GM23248 (cell line): ENCODE measurements around the gene ENO4. TPM values are rescaled to one million over a fixed set of nuclear protein-coding genes. Genes with fewer than 3 reads are reported as not detected.
A peak's percentile ranks its signal among the peaks of the same experiment; 100 is the strongest.

ENCODE experiments used
- DNase-seq: peaks from one replicate; pipeline ENCODE4 v3.0.0-alpha.2; 2015
- H2AFZ ChIP-seq: fragments of 200-600 bp; sonication (generic); 2 replicates; pipeline ENCODE4 v1.6.1; 2016; ENCODE audit warnings: antibody characterized with exemption
- H3F3A ChIP-seq: fragments of 200-600 bp; sonication (generic); 2 replicates; pipeline ENCODE4 v1.6.1; 2016; ENCODE audit warnings: mild to moderate bottlenecking, antibody characterized with exemption, mixed run types; ENCODE audit not compliant: insufficient read depth
- H3K27ac ChIP-seq: fragments of 200-600 bp; sonication (generic); 2 replicates; pipeline ENCODE4 v1.5.1; 2016; ENCODE audit warnings: mild to moderate bottlenecking
- H3K27me3 ChIP-seq: fragments of 200-600 bp; sonication (generic); replicated peaks from 2 replicates; pipeline ENCODE4 v1.6.1; 2016; ENCODE audit warnings: mild to moderate bottlenecking; ENCODE audit not compliant: insufficient read depth
- H3K36me3 ChIP-seq: fragments of 200-600 bp; sonication (generic); 2 replicates; pipeline ENCODE4 v1.6.1; 2016; ENCODE audit warnings: low read depth, mild to moderate bottlenecking
- H3K4me1 ChIP-seq: fragments of 200-600 bp; sonication (generic); 2 replicates; pipeline ENCODE4 v1.6.1; 2016; ENCODE audit warnings: mild to moderate bottlenecking; ENCODE audit not compliant: insufficient read depth
- H3K4me2 ChIP-seq: fragments of 200-600 bp; sonication (generic); one replicate; pipeline ENCODE4 v1.6.1; 2016; ENCODE audit warnings: mild to moderate bottlenecking; ENCODE audit not compliant: unreplicated experiment
- H3K4me3 ChIP-seq: fragments of 200-600 bp; sonication (generic); 2 replicates; pipeline ENCODE4 v1.5.1; 2016; ENCODE audit warnings: mild to moderate bottlenecking
- H3K79me2 ChIP-seq: fragments of 200-600 bp; sonication (generic); 2 replicates; pipeline ENCODE4 v1.6.1; 2016; ENCODE audit warnings: mild to moderate bottlenecking; ENCODE audit not compliant: insufficient read depth
- H3K9ac ChIP-seq: fragments of 200-600 bp; sonication (generic); 2 replicates; pipeline ENCODE4 v1.6.1; 2016; ENCODE audit warnings: mild to moderate bottlenecking
- H3K9me2 ChIP-seq: fragments of 200-600 bp; sonication (generic); 2 replicates; pipeline ENCODE4 v1.6.1; 2016; ENCODE audit warnings: mixed run types, mild to moderate bottlenecking, moderate library complexity; ENCODE audit not compliant: insufficient read depth
- H3K9me3 ChIP-seq: fragments of 200-600 bp; sonication (generic); one replicate; pipeline ENCODE4 v1.6.1; 2017; ENCODE audit warnings: low read depth
- H4K20me1 ChIP-seq: fragments of 200-600 bp; sonication (generic); 2 replicates; pipeline ENCODE4 v1.6.0; 2016; ENCODE audit not compliant: insufficient read depth
- EZH2 ChIP-seq: fragments of 200-600 bp; sonication (generic); IDR thresholded peaks from 2 replicates; pipeline ENCODE4 v1.6.1; 2018; ENCODE audit warnings: antibody characterized with exemption, mild to moderate bottlenecking; ENCODE audit not compliant: insufficient read depth, poor library complexity, severe bottlenecking
- EZH2phosphoT487 ChIP-seq: fragments of 200-600 bp; sonication (generic); IDR thresholded peaks from 2 replicates; pipeline ENCODE4 v1.6.1; 2018; ENCODE audit warnings: antibody characterized with exemption, moderate library complexity, mild to moderate bottlenecking, low read depth; ENCODE audit not compliant: insufficient read depth
- WGBS, 2 experiments: methylation state at CpG; one replicate each; pipeline ENCODE4 v1.1.6; 2015 to 2017; ENCODE audit warnings: low lambda C conversion rate in 2 of 2, low coverage in 1 of 2; ENCODE audit errors: missing lambda C conversion rate in 2 of 2; 5-methylcytosine and 5-hydroxymethylcytosine counted together
- in situ Hi-C: fragments of 300-500 bp; cut with MboI; formaldehyde crosslinking; loops from 2 replicates; pipeline ENCODE4 v1.15.0; 2020
- polyA plus RNA-seq: library from polyadenylated mRNA; unstranded; fragments of >200 nt; fragmentation: Nextera tagmentation; extraction: Ambion mirVana; gene quantifications from 2 replicates; pipeline ENCODE4 v1.2.1, GENCODE V29; 2016
- total RNA-seq: library from RNA; depleted of rRNA; stranded (reverse); fragments of >200 nt; shearing (Covaris generic); gene quantifications from 2 replicates; pipeline ENCODE4 v1.2.3, GENCODE V29; 2014

The ENO4 gene
- total and polyA plus RNA-seq, 2 experiments from 2014 or later, result 0.11 to 0.35 TPM

DNA sequence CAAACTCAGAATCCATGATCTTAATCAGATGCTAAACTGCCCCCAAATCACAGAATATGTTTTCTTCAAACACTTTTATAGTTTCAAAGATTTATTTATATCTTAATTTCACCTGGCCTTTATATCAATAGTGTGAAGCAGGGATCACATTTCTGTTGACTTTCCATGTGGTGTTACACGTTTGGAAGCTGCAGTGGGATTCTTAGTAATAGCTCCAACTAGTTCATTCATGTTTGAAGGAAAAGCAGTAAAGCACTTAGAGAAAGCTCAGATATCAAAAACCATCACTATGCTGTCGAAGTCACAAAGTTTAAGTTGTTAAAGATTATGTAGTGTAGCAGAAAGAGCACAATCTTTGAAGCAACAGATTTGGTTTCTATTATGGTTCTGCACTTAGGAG lies 16.8 kb downstream of the ENO4 start:
- Histone ChIP-seq H2AFZ (no peak overlapping the region), H3K36me3 (no peaks in the 10 kb centered on the region), H3K4me3 (no peak overlapping the region), H3K4me1 (no peaks in the 10 kb centered on the region), H4K20me1 (no peaks in the 10 kb centered on the region), H3K9me3 (no peaks in the 10 kb centered on the region), H3K79me2 (no peaks in the 10 kb centered on the region), H3K4me2 (no peak overlapping the region), H3K27me3 (no peaks in the 10 kb centered on the region), H3K27ac (no peak overlapping the region), H3F3A (no peaks in the 10 kb centered on the region), H3K9ac (no peak overlapping the region), H3K9me2 (no peaks in the 10 kb centered on the region)
- no peak for DNase-seq
- WGBS, 2 experiments, result 47 to 60% methylated on average over 2 of the region's 2 CpGs
- TF ChIP-seq EZH2phosphoT487, result no peak
- TF ChIP-seq EZH2, result no peak
- in situ Hi-C loops, result no loop called here

DNA sequence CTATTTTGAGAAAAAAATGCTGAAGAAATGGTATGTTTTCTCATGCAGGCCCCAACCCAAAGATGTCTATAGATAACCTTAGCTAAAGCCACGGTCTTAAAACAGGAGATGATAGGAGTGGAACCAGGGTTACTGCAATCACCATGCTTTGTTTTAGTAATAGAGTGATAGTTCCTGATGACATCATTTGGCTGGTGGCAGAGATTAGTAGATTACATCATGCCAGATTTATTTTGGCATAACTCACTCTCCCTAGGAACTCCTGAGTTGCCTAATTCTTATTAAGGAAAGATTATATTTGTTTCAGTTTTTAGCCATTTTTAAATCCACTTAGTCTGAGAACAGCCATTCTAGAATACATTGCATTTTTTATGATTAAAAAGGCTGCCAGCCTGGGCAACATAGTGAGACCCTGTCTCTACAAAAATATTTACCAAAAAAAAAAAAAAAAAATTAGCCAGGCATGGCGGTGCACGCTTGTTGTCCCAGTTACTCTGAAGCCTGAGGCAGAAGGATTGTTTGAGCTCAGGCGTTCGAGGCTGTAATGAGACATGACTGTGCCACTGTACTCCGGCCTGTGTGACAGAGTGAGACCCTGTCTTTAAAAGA lies 17.8 kb downstream of the ENO4 start:
- in situ Hi-C loops, result no loop called here
- Histone ChIP-seq H3K4me1 (no peaks in the 10 kb centered on the region), H3K4me2 (no peak overlapping the region), H3K4me3 (no peak overlapping the region), H3K9me2 (no peaks in the 10 kb centered on the region), H3K9me3 (no peaks in the 10 kb centered on the region), H3K27me3 (no peaks in the 10 kb centered on the region), H3K9ac (no peak overlapping the region), H3K79me2 (no peaks in the 10 kb centered on the region), H3K27ac (no peak overlapping the region), H3K36me3 (no peaks in the 10 kb centered on the region), H4K20me1 (no peaks in the 10 kb centered on the region), H2AFZ (no peak overlapping the region), H3F3A (no peaks in the 10 kb centered on the region)
- WGBS, 2 experiments, result 59 to 63% methylated on average over 6 of the region's 6 CpGs
- TF ChIP-seq EZH2 (no peak), EZH2phosphoT487 (no peak)
- DNase-seq, result peak; percentile 65

DNA sequence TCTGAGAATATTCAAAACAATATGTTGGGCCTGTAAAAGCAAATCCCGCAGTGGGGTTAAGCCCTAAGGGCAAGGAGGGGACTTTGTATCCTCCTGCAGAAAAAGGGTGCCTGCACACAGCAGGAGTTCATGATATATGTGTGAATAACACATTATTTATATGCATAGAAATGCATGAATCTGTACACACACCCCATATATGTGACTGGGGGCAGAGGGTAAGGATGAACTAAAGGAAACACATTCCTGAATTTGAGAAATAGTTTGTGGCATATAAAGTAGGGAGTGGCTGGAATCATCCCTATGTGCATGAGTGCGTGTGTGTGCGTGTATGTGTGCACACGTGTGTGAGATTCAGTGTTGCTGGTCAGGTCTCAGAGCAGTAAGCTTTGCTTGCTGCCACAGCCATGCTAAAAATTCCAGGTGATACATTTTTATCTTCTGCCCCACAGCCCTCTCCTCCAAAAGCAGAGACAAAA lies 18.9 kb downstream of the ENO4 start:
- no peaks in the 10 kb centered on the region for H3K9me2 ChIP-seq
- no peak for TF ChIP-seq EZH2phosphoT487
- no peak for TF ChIP-seq EZH2

DNA sequence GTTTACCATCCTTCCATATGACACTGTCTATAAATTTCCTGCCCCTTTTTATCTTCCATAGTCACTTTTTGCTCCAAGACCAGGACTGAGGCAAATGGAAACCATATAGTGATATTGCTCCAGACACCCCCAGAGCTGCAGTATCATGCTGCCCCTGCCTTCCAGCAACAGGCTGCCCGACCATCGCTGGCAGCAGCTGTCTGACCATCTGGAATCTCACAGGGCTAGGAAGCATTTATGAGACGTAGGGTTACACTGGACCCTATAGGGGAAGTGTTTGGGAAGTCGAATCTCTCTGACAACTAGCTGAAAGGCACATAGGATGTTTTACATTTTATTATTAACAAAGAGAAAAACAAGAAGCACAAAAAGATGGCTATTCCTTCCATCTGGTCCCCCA lies 19.4 kb downstream of the ENO4 start:
- Histone ChIP-seq H3K9me2 (no peaks in the 10 kb centered on the region), H3K9me3 (no peaks in the 10 kb centered on the region), H3K9ac (no peak overlapping the region), H3K27me3 (peaks cover 12% of the 10 kb centered on the region; the same call in 1 of the 2 replicates), H3K79me2 (no peaks in the 10 kb centered on the region), H3K36me3 (no peaks in the 10 kb centered on the region), H2AFZ (no peak overlapping the region), H3K4me3 (no peak overlapping the region), H4K20me1 (no peaks in the 10 kb centered on the region), H3K27ac (no peak overlapping the region), H3F3A (no peaks in the 10 kb centered on the region), H3K4me2 (no peak overlapping the region), H3K4me1 (no peaks in the 10 kb centered on the region)
- 5 to 7% methylated on average over 4 of the region's 4 CpGs for WGBS, 2 experiments
- in situ Hi-C loops, result no loop called here
- no peak for DNase-seq
- TF ChIP-seq EZH2 (no peak), EZH2phosphoT487 (no peak)

More for the DNA sequence above, 18.9 kb downstream of the ENO4 start:
- Histone ChIP-seq H3K36me3 (no peaks in the 10 kb centered on the region), H3K79me2 (no peaks in the 10 kb centered on the region), H3K4me1 (no peaks in the 10 kb centered on the region), H2AFZ (no peak overlapping the region), H3K4me2 (no peak overlapping the region), H3F3A (no peaks in the 10 kb centered on the region), H3K4me3 (no peak overlapping the region), H3K9ac (no peak overlapping the region), H3K9me3 (no peaks in the 10 kb centered on the region), H3K27me3 (peaks cover 7% of the 10 kb centered on the region; the same call in 1 of the 2 replicates), H3K27ac (no peak overlapping the region), H4K20me1 (no peaks in the 10 kb centered on the region)
- no peak for DNase-seq
- in situ Hi-C loops, result no loop called here
- 64 to 68% methylated on average over 4 of the region's 4 CpGs for WGBS, 2 experiments

DNA sequence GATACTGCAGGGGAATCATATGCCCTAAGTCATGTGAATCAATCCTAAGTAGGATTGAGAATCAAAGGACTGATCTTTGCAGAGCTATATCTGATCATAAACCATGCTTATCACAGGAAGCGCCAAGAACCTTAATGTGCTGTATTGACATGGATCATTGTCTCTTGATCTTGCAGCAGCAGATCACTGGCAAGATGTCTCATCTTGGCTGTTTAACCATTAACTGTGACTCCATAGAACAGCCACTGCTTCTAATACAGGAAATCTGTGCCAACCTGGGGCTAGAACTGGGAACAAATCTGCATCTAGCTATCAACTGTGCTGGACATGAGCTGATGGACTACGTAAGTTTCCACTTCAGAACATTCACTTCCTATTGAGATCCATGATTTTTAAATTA lies 21.6 kb downstream of the ENO4 start:
- Histone ChIP-seq H3K9me2 (no peaks in the 10 kb centered on the region), H3K9ac (no peak overlapping the region), H3F3A (no peaks in the 10 kb centered on the region), H2AFZ (no peak overlapping the region), H3K4me2 (no peak overlapping the region), H3K27me3 (peaks cover 19% of the 10 kb centered on the region; the same call in 1 of the 2 replicates), H3K36me3 (no peaks in the 10 kb centered on the region), H3K27ac (no peak overlapping the region), H3K4me1 (no peaks in the 10 kb centered on the region), H3K4me3 (no peak overlapping the region), H3K79me2 (no peaks in the 10 kb centered on the region), H4K20me1 (no peaks in the 10 kb centered on the region), H3K9me3 (no peaks in the 10 kb centered on the region)
- in situ Hi-C loops, result no loop called here
- DNase-seq, result no peak
- TF ChIP-seq EZH2phosphoT487, result no peak
- no peak for TF ChIP-seq EZH2
- WGBS, 2 experiments, result 73% methylated on average over 2 of the region's 2 CpGs
